ENCODE data around the gene MMP8. TPM values are rescaled to one million over a fixed set of nuclear protein-coding genes. Genes with fewer than 3 reads are reported as not detected.

Gene MMP8
- total RNA-seq (ENCODE audit: low replicate concordance), result 0.41 TPM in 1 of 2 replicates, not detected in the other

DNA sequence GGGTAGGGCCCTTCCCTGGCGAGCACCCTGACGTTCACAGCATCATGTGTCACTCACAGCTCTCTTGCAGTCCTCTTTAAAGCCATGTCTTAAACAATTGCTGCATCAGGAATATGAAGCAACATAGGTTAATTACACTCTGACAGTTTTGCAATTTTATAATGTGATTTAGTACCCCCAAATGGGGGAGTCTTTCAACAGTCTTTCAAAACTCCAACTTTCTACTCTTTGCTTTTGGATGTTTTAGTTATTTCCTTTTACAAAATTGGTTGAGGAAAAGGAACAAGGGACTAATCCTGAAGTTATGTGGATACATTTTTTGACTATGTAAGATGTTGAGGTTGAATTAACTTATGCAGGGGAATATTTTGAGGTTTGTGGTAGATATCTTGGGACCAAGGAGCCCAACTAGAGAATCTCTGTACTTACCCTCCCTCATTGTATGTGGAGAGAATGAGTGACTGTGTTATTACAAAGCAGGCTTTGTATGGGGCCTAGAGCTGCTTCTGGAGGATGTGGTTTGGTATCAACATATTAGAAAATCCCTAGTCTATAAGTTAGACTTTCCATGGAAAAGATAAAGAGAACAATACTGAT is at the start of gene MMP8:
MMP8 (minus strand) TSS at position 51 of the 597 bp plus-strand sequence. CDS start 99 bp downstream, outside the sequence.
- peak; percentile 27 for DNase-seq (ENCODE audit: low read depth)
- no peak for TF ChIP-seq CTCF (IDR thresholded peaks at IDR 0.05; ENCODE audit: insufficient read depth, low read length)

GRCh38 chr11:102773386-102773785 is 48.6 kb upstream of the MMP8 start:
- H3K4me3 ChIP-seq (ENCODE audit: low read depth, low read length), result no peak overlapping the region
- TF ChIP-seq CTCF (IDR thresholded peaks at IDR 0.05; ENCODE audit: insufficient read depth, low read length), result no peak
- no peak for DNase-seq (ENCODE audit: low read depth)

More for the DNA sequence above, at the start of gene MMP8:
- H3K4me3 ChIP-seq (ENCODE audit: low read depth, low read length), result no peak within 1 kb of the TSS

- TF ChIP-seq CTCF (IDR thresholded peaks at IDR 0.05; ENCODE audit: insufficient read depth, low read length), result no peak
- H3K4me3 ChIP-seq (ENCODE audit: low read depth, low read length), result no peak overlapping the region
- DNase-seq (ENCODE audit: low read depth), result no peak
These were observed 46.6 kb upstream of the MMP8 start for GRCh38 chr11:102771351-102771750.

DNA sequence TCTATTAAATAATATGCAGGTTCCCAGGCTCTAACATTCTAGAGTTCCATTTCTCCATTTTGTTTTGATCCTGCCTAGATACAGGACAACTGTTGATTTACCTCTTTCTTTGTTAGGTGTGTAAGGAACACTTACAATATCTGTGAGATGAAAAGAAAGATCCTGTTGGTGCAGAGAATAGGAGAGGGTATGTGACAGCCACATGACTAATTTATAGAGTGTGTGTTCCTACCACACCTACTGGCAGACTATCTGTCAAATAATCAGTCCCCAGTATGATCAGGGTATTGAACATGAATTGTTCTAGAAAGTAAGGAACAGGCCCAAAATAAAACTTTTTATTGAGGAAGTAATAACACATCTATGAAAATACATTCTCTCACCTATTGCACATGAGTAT is 45.4 kb upstream of the MMP8 start:
- no peak for DNase-seq (ENCODE audit: low read depth)
- no peak overlapping the region for H3K4me3 ChIP-seq (ENCODE audit: low read depth, low read length)
- no peak for TF ChIP-seq CTCF (IDR thresholded peaks at IDR 0.05; ENCODE audit: insufficient read depth, low read length)

DNA sequence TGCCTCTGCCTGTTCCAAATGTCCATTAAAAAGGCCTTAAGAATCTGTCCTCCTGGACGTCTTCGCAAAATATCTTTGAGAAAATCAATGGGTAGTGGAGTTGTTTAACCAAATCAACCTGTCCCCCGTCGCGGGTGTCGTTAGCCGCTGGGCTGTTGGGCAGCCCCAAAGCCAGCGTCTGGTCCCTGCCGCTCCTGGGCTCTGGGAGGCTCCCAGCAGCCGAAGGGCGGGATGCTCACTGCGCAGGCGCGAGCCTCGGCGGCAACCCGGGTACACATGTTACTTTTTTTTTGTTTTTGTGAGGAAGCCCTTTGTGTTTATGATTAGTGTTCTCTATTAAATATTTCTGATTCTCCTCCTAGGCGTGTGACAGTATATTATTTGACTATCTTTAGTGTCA is 43.0 kb upstream of the MMP8 start:
- TF ChIP-seq CTCF (IDR thresholded peaks at IDR 0.05; ENCODE audit: insufficient read depth, low read length), result no peak
- H3K4me3 ChIP-seq (ENCODE audit: low read depth, low read length), result no peak overlapping the region
- DNase-seq (ENCODE audit: low read depth), result no peak

DNA sequence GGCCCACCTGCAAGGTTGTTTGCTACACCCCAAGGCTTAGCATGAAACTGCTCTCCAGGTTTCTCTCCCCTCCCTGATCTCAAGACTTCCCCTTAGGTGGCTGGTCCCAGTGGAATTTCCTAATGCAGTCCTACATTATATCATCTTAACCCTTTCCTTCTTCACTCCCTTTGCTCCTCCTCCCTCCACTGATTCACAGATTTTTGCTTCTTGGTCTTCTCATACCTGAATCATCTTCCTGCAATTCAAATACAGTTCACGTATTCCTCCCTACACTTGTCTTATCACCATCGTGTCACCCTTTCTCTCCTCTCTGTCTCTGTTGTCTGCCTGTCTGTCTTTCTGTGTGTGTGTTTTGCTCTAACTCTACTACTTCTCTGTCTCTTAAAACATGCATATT is 38.7 kb upstream of the MMP8 start:
- DNase-seq (ENCODE audit: low read depth), result no peak
- no peak overlapping the region for H3K4me3 ChIP-seq (ENCODE audit: low read depth, low read length)
- TF ChIP-seq CTCF (IDR thresholded peaks at IDR 0.05; ENCODE audit: insufficient read depth, low read length), result no peak

DNA sequence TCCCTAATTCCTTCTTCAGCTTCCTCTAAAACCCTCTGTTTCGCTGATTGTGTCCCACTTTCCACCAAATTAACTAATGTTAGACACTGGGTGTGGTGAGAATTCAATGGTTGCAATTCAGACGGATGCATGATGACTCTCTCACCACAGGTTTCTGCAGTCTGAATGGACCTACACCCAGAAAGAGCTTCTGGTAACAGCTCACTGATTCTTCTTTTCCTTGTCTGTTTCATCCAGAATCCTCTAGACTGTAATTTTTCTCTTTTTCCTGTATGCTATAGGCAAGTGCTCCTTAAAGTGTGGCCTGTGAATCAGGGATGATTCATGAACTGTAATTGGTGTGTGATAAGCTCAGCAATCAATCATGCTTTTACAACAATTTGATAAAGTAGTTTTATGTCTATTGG is 37.6 kb upstream of the MMP8 start:
- DNase-seq (ENCODE audit: low read depth), result peak; percentile 69
- no peak for TF ChIP-seq CTCF (IDR thresholded peaks at IDR 0.05; ENCODE audit: insufficient read depth, low read length)
- no peak overlapping the region for H3K4me3 ChIP-seq (ENCODE audit: low read depth, low read length)
